Measurements from ENCODE around the gene MIOX.

- TF ChIP-seq CBX3 (IDR thresholded peaks at IDR 0.05; ENCODE audit: borderline replicate concordance, low read depth) = no peak
- no peak for TF ChIP-seq SREBF2 (IDR thresholded peaks at IDR 0.05; ENCODE audit: low read length)
- no peak for TF ChIP-seq CREB1 (IDR thresholded peaks at IDR 0.05; ENCODE audit: low read depth)
- TF ChIP-seq CTCF (IDR thresholded peaks at IDR 0.05 in 2 of 3, conservative IDR thresholded peaks at IDR 0.05 in 1 of 3; ENCODE audit: control insufficient read depth in 2 of 3, extremely low read depth in 1 of 3, insufficient read depth in 1 of 3, low read depth in 3 of 3, low read length in 3 of 3) = no peak
- TF ChIP-seq MLLT1 (IDR thresholded peaks at IDR 0.05) = no peak
- TF ChIP-seq GABPA (IDR thresholded peaks at IDR 0.05; ENCODE audit: low read depth) = no peak
- no peak for TF ChIP-seq EP300 (IDR thresholded peaks at IDR 0.05; ENCODE audit: borderline replicate concordance in 1 of 2, control insufficient read depth in 1 of 2, low read depth in 2 of 2, low read length in 2 of 2)
- TF ChIP-seq TCF7 (IDR thresholded peaks at IDR 0.05; ENCODE audit: borderline replicate concordance) = no peak
- TF ChIP-seq, protein P1, sequence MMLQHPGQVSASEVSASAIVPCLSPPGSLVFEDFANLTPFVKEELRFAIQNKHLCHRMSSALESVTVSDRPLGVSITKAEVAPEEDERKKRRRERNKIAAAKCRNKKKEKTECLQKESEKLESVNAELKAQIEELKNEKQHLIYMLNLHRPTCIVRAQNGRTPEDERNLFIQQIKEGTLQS (IDR thresholded peaks at IDR 0.05; ENCODE audit: borderline replicate concordance, extremely low read depth, low read depth, low read length) = no peak
- TF ChIP-seq SIN3A (IDR thresholded peaks at IDR 0.05; ENCODE audit: low read depth, low read length) = no peak
- TF ChIP-seq ATF7 (IDR thresholded peaks at IDR 0.05; ENCODE audit: low read depth) = no peak
- no peak for TF ChIP-seq NRF1 (conservative IDR thresholded peaks at IDR 0.05; ENCODE audit: low read depth, low read length)
These were observed 43.9 kb downstream of the MIOX start for GRCh38 chr22:50530580-50530876.
